Vagina (tissue), 2 donors: ENCODE measurements around the gene CHD1. TPM values are rescaled to one million over a fixed set of nuclear protein-coding genes. Genes with fewer than 3 reads are reported as not detected.

Experiments
- DNase-seq, 2 donors: peaks; one replicate each; pipeline ENCODE4 v3.0.0-alpha.2; 2017; ENCODE audit errors: extremely low spot score in 2 of 2
- H3K27ac ChIP-seq: fragments of 200-600 bp; sonication (generic); one replicate; pipeline ENCODE4 v1.5.1; 2019
- H3K27me3 ChIP-seq: fragments of 200-600 bp; sonication (generic); one replicate; pipeline ENCODE4 v1.5.1; 2019
- H3K36me3 ChIP-seq, 2 donors: fragments of 200-600 bp; sonication (generic); one replicate each; pipeline ENCODE4 v1.5.1; 2017 to 2019
- H3K4me1 ChIP-seq: fragments of 200-600 bp; sonication (generic); one replicate; pipeline ENCODE4 v1.5.1; 2019
- H3K4me3 ChIP-seq, 2 donors: fragments of 200-600 bp; sonication (generic); 1 replicate in 1 of 2; 2 replicates in 1 of 2; pipeline ENCODE4 v1.5.1; 2016 to 2019
- H3K9me3 ChIP-seq: fragments of 200-600 bp; sonication (generic); one replicate; pipeline ENCODE4 v1.5.1; 2019
- POLR2A ChIP-seq, 2 donors: fragments of 450-650 bp; IDR thresholded peaks; one replicate each; pipeline ENCODE4 v1.6.1; 2017; ENCODE audit warnings: antibody characterized with exemption in 2 of 2, mild to moderate bottlenecking in 2 of 2, moderate library complexity in 2 of 2
- POLR2AphosphoS5 ChIP-seq, 2 donors: sonication (generic); formaldehyde crosslinking; IDR thresholded peaks; one replicate each; pipeline ENCODE4 v1.9.0; 2017; ENCODE audit warnings: antibody characterized with exemption in 2 of 2, mild to moderate bottlenecking in 2 of 2, low read depth in 1 of 2; ENCODE audit not compliant: insufficient read depth in 1 of 2
- intact Hi-C: fragments of 100-400 bp; cut with DNase I; formaldehyde crosslinking; loops from one replicate; pipeline ENCODE4 v1.15.1; 2023
- total RNA-seq: library from RNA; depleted of rRNA; stranded (reverse); fragments of >200 nt; gene quantifications from one replicate; pipeline ENCODE4 v1.2.3, GENCODE V29; 2016
- TF ChIP-seq, protein P1 (sequence below), 3 experiments: fragments of 450-650 bp in 2 of 3; fragments of 200-600 bp in 1 of 3; sonication (generic) in 1 of 3; IDR thresholded peaks; one replicate each; pipeline ENCODE4 v1.5.1; 2017 to 2019; ENCODE audit warnings: antibody characterized with exemption in 3 of 3, mild to moderate bottlenecking in 2 of 3, moderate library complexity in 2 of 3

CHD1 gene
- total RNA-seq, 1 donor from 2014 or later = 81.5 TPM

DNA sequence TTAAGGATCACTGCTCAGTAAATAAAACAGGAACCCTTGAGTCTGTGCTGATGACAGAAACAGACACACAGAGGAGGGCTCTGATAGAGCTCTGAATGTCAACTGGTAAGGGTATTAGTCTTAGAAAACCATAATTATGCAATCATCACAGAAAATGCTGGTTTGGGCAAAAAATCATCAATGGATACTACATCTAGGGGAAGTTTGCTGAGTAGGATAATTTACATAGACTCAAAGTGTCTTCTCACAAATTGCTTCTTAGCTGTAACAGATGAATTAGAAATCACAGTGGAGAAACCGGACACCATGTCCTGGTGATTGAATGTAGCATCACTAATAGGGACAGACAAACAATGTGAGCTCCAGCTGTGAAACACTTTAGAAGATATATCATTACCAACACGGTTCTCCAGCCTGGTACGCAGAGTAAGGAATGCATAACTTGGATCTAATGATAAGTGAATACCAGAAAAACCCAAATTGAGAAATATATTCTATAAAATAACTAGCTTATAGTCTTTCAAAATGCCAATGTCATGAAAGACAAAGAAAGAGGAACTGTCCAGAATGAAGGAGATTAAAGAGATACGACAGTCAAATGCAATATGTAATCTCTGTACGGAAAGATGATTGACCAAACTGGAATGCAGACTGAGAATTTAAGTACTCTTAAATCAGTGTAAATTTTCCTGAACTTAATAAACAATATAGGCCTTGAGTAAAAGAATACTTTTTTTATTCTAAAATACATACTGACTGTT is 17.3 kb downstream of the CHD1 start:
- no peaks in the 10 kb centered on the region for H3K36me3 ChIP-seq
- peaks cover 6% of the 10 kb centered on the region for H3K4me1 ChIP-seq
- H3K27ac ChIP-seq = no peak overlapping the region
- H3K9me3 ChIP-seq = no peaks in the 10 kb centered on the region
- no peak for TF ChIP-seq POLR2AphosphoS5 (IDR thresholded peaks at IDR 0.05; ENCODE audit: insufficient read depth in 1 of 2, low read depth in 1 of 2)
- TF ChIP-seq, protein P1, sequence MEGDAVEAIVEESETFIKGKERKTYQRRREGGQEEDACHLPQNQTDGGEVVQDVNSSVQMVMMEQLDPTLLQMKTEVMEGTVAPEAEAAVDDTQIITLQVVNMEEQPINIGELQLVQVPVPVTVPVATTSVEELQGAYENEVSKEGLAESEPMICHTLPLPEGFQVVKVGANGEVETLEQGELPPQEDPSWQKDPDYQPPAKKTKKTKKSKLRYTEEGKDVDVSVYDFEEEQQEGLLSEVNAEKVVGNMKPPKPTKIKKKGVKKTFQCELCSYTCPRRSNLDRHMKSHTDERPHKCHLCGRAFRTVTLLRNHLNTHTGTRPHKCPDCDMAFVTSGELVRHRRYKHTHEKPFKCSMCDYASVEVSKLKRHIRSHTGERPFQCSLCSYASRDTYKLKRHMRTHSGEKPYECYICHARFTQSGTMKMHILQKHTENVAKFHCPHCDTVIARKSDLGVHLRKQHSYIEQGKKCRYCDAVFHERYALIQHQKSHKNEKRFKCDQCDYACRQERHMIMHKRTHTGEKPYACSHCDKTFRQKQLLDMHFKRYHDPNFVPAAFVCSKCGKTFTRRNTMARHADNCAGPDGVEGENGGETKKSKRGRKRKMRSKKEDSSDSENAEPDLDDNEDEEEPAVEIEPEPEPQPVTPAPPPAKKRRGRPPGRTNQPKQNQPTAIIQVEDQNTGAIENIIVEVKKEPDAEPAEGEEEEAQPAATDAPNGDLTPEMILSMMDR (IDR thresholded peaks at IDR 0.05) = no peak
- TF ChIP-seq POLR2A (IDR thresholded peaks at IDR 0.05) = no peak
- no peak overlapping the region for H3K4me3 ChIP-seq
- intact Hi-C loops = no loop called here
- H3K27me3 ChIP-seq = no peaks in the 10 kb centered on the region
- DNase-seq = no peak

DNA sequence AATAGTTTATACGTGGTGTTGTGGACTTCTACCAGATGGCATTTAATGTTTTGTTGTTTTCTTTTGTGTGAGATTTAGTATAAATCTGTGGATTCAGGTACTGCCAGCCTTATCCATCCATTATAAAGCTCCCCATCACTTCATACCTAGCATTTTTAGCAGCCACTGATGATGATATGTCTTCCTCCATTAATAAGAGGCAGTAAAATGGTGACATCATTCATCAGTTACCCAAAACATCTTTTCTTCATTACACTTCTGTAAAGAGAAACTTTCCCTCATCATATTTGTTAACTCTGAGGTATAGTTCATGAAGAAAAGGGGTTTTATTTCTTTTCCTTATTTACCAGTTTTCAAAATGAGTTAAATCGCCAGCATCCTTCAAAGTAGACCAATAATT is 19.4 kb downstream of the CHD1 start:
- no peak overlapping the region for H3K4me3 ChIP-seq
- no peak for DNase-seq
- H3K36me3 ChIP-seq = no peaks in the 10 kb centered on the region
- intact Hi-C loops = loop anchor here (5.0 kb wide), 1 partner anchor 123 kb away; no protein-coding TSS in a partner anchor
- H3K27ac ChIP-seq = no peak overlapping the region
- no peaks in the 10 kb centered on the region for H3K27me3 ChIP-seq
- H3K9me3 ChIP-seq = no peaks in the 10 kb centered on the region
- H3K4me1 ChIP-seq = no peaks in the 10 kb centered on the region
- TF ChIP-seq, protein P1 (IDR thresholded peaks at IDR 0.05) = no peak
- TF ChIP-seq POLR2A (IDR thresholded peaks at IDR 0.05) (no peak), POLR2AphosphoS5 (IDR thresholded peaks at IDR 0.05; ENCODE audit: insufficient read depth in 1 of 2, low read depth in 1 of 2) (no peak)

DNA sequence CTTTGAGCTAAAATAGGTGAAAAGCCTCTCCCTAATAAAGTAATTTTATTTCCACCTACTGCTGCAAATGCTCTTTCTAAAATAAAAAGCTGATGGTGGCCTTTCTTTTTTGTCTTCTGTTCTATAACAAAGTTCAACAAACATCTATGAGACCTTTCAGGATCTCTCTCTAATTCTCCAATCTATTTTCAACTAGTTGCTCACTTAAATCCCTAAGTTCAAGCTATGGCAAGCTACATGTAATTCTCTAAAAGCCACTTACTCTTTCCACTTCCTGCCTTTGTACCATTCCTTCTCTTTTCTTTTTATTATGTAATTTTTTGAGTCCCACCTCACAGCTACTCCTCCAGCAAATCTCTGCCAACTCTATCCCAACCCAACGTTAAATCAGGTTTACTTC is 20.9 kb downstream of the CHD1 start:
- no peak for TF ChIP-seq POLR2AphosphoS5 (IDR thresholded peaks at IDR 0.05; ENCODE audit: insufficient read depth in 1 of 2, low read depth in 1 of 2)
- H3K36me3 ChIP-seq = no peaks in the 10 kb centered on the region
- no peak for DNase-seq
- no peaks in the 10 kb centered on the region for H3K4me1 ChIP-seq
- no peaks in the 10 kb centered on the region for H3K27me3 ChIP-seq
- no peak overlapping the region for H3K4me3 ChIP-seq
- intact Hi-C loops = loop anchor here (5.0 kb wide), 1 partner anchor 124 kb away; no protein-coding TSS in a partner anchor
- H3K9me3 ChIP-seq = no peaks in the 10 kb centered on the region
- H3K27ac ChIP-seq = no peak overlapping the region

DNA sequence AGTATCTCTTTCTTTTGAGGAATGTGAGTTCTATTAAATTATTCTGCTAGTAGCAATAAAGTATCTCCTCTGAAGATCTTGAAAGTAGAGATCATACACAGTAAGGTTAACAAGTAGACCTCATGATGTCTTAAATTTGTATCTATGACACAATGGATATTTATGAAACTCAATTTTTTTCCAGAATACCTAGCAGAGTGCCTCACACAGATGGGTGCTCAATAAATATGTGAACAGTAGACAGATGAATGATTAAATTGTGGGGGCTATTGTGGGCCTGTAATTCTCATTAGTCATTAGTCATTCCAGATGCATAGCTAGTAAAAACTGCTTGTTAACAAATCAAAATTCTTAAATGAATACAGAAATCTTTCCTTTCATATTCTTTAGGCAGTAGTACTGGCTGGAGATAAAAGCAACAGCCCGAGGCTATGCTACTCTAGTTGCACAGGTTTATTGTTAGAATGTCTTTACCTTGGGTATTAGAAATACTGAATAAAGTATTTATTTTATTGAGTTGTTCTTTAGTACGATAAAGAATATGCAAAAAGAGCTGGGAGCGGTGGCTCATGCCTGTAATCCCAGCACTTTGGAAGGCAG is 22.0 kb downstream of the CHD1 start:
- no peaks in the 10 kb centered on the region for H3K27me3 ChIP-seq
- DNase-seq = no peak
- H3K4me1 ChIP-seq = no peaks in the 10 kb centered on the region
- peaks cover 0 to 9% of the 10 kb centered on the region in 2 donors for H3K36me3 ChIP-seq
- H3K4me3 ChIP-seq = no peak overlapping the region
- TF ChIP-seq POLR2A (IDR thresholded peaks at IDR 0.05) (no peak), POLR2AphosphoS5 (IDR thresholded peaks at IDR 0.05; ENCODE audit: insufficient read depth in 1 of 2, low read depth in 1 of 2) (no peak)
- TF ChIP-seq, protein P1 (IDR thresholded peaks at IDR 0.05) = no peak
- H3K27ac ChIP-seq = no peak overlapping the region
- intact Hi-C loops = loop anchor here (5.0 kb wide), 1 partner anchor 125 kb away; no protein-coding TSS in a partner anchor
- H3K9me3 ChIP-seq = no peaks in the 10 kb centered on the region

DNA sequence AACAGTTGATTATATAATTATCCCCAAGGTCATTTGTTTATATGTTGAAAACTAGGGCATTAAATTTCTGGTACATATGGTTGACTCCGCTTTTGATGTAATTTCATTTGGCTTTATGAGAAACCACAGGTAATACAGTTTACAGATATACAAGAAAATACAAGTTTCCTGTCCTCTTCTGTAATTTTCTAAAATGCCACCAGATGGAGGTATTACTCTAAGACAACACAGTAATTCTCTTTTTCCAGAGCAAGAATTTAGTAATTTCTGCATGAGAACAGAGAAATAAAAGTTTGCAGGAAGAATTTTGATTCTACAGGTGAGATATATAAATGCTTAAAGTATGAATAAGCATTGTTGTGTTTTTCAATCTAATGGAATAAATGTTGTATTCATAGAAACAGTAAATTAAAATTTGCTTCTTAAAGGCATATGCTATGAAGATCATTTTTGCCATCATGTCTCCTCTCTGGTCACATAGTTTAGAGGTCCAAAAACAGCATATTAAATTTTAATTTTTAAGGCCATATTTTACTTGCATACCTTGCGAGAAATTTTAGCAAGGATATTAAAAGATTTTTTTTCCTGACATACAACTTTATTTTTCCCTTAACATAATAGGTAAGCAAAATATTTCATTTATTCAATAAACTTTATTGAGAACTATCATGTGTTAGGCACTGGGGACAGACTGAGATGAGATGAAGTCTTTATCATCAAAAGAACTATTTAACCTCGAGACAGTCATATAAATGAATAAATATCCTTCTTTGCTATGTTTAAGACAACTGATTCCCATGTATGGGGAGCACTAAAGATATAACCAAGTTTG is 22.7 kb downstream of the CHD1 start:
- DNase-seq = no peak
- TF ChIP-seq, protein P1 (IDR thresholded peaks at IDR 0.05) = peak; percentile 78 to 82 (median 80)
- TF ChIP-seq POLR2AphosphoS5 (IDR thresholded peaks at IDR 0.05; ENCODE audit: insufficient read depth in 1 of 2, low read depth in 1 of 2) = no peak
- Histone ChIP-seq H3K27me3 (no peaks in the 10 kb centered on the region), H3K4me1 (no peaks in the 10 kb centered on the region), H3K4me3 (no peak overlapping the region), H3K27ac (no peak overlapping the region), H3K9me3 (no peaks in the 10 kb centered on the region), H3K36me3 (peaks cover 0 to 9% of the 10 kb centered on the region in 2 donors)
- intact Hi-C loops = loop anchor here (5.0 kb wide), 1 partner anchor 126 kb away; no protein-coding TSS in a partner anchor
